ENCODE data around the gene FREM1.

The FREM1 gene

DNA sequence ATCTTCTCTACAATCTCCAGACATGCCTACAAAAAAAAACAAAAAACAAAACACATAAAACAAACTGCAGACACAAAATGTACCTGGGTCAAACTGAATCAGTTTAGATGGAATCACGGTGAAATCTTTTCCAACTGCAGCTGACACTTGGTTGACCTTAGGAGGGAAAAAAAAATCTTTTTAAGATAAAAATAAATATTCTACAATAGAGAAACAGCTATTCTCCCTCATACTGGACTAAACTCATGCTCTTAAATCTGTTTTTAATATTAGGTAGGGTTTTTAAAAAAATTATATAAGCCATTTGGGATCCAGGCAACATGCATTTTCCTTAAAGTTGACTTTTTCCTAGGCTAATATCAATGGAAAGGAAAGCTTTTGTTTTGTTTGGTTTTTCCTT, 153.9 kb downstream of the FREM1 start:
- no peak for DNase-seq (ENCODE audit: low spot score)

DNA sequence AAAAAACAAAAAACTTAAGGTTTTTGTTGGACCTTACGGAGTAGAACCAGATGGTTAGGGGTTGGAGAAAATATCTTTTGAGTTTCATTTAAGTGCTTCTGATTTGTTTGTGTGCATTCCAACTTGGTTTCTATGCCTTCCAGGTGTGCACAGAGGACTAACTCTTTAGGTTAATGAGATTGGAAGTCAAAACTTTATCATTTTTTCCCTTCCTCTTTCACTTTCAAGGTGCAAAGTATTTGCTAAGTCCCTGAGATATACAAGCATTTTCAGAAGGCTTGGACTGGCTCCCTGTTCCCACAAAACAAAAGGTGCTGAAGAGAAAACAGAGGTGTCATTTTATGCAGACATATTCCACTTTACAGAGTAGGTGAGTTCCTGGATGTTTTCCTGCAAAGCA, 157.4 kb downstream of the FREM1 start:
- no peak for DNase-seq (ENCODE audit: low spot score)

DNA sequence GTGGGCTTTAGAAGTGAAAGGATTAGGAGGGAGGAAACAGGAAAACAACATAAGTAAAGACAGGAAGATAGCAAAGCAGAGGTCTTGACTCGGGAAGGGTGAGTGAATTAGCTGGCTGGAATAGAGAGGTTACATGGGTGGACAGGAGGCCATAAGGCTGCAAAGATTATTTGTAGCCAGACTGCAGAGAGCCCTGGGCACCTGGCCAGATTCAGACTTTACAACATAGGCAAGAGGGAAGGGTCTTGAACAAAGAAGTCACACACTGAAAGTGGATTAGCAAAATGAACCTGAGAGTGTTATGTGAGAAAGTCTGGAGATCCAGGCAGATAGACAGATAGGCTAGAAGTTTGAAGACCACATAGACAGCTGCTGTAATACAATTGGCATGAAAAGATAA, 158.0 kb downstream of the FREM1 start:
- no peak for DNase-seq (ENCODE audit: low spot score)

DNA sequence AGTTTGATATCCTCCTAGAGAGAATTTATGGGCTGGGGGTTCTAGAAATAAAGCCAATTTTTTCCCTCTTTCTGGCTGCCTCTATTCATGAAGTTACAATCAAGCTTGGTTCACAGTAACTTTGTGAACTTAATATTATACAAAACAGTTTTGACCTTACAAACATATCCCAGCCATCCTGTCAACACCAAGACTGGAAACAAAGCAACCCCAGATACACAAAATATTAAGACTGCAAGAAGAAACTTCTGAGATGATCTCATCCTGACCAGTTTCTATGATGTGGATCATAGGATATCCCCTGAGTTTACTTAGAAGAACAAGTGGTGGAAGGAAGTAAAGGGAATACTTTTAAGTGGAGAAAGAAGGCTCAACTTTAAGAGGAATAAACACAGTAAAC, 159.4 kb downstream of the FREM1 start:
- DNase-seq (ENCODE audit: low spot score): no peak

DNA sequence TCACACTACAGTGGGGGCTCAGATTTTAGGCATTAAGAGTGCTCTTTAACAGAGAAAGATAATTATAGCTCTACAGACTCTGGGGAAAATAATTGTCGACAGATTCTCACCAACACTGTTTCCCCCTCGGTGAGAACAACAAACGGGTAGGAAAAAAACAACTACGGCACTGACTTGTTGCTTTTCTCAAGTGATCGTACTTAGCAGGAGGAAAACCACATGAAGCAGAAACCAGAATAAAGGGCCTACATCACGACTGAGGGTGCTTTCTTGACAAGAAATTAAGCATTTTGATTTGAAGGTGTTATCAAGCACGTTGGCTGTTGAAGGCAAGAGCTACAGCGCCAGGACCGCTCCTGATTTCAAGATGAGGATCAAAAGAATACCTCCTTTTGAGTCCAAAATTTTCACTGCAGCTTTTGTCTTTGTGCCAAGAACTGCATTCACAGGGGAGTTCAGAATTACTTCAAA, 160.5 kb downstream of the FREM1 start:
- no peak for DNase-seq (ENCODE audit: low spot score)

DNA sequence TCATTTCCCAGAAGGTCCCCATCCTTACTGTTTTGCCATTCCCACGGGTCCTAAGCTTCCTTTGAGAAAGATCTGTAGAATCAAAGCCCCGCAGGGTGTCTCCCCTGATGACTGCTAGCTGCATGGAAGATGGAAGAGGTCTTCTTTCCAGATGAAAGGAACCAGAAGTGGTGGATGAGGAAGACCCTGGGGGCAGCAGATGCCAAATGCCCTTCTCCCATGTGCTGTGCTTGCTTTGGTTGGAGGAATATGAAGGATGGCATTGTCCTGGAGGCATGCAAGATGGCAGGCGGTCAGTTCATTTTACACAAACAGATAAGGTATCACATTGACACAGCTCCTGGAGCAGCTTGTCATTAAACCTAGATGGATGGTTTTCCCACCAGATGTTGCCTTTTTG, 161.9 kb downstream of the FREM1 start:
- DNase-seq (ENCODE audit: low spot score): no peak

DNA sequence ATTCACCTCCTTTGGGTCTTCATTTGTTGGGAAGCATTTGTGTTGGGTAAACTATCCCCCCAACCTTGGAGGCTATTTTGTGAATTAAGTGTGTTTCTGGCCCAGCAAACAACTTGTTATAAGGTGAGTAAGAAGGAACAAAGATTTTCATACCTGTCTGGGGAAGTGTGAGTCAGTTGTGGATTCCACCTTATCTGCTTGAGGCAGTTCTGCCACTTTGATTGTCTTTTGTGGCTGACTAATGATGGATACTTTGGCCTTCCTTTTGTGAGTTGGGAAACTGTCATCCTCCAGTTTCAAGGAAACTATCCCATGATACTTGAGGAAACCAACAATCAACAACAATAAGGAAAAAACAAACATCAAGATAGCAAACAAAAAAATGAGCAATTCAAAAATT, 163.1 kb downstream of the FREM1 start:
- no peak for DNase-seq (ENCODE audit: low spot score)

DNA sequence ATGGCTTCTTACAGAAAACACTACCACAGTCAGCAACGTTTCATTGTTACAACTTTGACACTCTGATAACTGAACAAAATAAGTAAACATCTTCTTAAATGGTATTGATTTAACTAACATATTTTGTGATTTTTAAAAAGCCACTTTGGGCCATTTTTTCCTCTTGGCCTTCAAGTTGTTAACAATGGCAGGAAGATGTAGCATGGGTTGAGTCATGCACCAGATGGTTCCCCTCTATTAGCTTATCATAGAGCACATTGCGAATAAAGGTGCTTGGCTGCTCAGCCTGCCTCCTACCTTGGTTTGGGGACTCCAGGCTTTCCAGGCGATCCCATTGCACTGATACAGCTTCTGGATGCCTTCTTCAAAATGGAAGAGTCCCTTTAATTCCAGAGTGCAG, 163.6 kb downstream of the FREM1 start:
- no peak for DNase-seq (ENCODE audit: low spot score)

DNA sequence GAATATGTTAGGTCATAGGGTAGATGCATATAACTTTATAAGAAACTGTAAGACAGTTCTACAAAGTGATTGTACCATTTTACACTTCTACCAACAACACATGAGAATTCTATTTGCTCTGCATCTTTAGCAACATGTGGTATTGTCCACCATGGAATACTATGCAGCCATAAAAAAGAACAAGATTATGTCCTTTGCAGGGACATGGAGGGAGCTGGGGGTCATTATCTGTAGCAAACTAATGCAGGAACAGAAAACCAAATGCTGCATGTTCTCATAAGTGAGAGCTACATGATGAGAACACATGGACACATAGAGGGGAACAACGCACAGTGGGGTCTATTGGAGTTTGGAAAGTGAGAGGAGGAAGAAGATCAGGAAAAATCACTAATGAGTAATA, 165.5 kb downstream of the FREM1 start:
- DNase-seq (ENCODE audit: low spot score): no peak

DNA sequence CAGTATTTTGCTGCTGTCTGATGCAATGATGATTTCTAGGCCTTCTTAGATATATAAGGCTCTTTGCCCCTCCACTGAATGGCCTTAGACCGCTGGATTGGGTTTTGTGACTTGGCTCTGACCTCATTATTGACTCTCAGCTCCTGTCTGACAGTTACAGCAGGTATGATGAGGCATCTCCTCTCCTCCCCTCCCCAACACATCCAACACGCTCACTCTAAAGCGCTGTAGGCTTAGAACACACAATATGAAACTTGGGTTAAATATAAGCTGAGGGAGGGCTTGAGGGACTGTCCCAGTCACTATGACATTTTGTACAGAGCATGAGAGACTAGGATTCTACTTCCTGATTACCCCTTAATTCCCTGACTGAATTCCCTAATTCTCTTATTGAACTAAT, 168.9 kb downstream of the FREM1 start:
- no peak for DNase-seq (ENCODE audit: low spot score)

DNA sequence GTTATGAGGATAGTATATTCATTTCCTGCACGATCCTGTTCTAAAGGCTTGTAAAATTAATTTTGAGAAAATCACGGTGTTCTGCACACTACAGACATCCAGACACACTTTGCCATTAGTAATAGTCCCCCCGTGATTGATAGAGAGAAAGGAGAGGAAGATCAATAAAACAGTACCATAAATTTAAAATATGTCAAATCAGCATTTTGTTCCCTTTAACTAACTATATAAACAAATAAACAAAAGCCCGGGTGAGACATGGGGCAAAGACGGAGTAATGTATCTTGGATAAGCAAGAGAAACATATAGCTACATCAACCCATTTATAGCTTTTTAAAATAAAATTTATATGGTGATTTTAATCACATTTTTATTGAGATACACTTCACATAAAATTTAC, 177.1 kb downstream of the FREM1 start:
- DNase-seq (ENCODE audit: low spot score): no peak

DNA sequence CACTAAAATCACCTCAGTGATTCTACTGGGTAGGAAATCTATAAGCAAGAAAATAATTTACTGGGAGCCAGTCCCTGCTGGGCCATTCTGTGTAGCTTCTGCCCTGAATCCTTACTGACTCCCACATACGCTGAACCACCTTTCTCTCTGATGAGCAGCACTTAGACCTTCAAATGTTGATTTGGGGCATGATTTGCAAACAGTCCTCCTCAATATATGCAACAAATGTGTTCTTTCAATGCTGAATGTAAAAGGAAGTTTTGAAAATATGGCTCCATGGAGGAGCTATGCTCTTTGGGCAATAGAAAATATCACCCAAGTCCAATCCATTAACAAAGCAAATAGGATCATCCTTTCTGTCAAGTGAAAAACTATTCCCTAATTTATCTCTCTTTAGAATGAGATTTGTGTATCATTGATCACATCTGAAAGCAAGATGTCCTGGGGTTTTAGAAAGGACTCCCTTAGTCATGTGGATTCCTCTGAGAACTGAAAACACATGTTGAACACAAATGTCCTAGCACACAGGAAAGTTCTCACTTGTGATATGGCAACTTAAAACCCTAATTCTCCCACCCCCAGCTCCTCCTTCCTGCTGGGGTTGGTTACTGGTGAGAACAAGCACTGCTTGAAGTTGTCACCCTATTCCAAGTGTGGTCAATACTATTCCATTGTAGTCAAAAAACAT, 178.8 kb downstream of the FREM1 start:
- no peak for DNase-seq (ENCODE audit: low spot score)

DNA sequence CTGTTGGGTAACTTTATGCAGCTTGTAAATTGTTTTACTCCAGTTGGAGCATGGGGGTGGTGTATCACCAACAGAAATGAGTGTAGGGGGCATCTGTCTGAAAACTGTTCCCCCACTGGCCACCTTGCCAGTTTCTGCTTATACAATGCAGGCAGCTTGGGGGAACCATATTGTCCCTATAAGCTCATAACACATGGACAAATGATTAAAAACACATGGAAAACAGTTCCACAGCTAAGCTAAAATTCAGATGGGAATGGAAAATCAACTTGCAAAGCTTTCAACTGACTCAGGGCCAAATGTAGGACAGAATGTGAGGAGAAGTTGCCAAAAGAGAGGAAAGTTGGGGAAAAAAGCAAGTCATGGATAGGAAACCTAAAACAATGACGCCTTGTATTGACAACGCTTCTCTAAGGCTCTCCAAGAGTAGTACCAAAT, 179.7 kb downstream of the FREM1 start:
- DNase-seq (ENCODE audit: low spot score): no peak

DNA sequence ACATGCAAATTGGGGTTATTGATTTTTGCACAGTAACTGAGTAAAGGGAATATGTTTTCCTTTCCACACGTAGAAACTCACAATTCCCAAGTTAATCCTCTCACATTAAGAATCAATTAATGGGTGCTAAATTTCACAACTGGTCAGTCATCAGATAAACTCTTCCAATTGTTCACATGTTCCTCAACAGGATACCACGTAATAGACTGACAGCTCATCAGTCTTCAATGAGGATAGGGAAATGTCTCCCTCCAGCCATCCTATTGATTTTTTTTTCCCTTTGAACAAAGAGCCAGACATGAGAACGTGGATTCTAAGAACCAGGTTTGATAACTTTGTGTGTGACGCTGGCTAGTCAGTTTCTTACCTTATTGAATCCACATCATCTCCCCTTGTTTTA, 186.9 kb downstream of the FREM1 start:
- DNase-seq (ENCODE audit: low spot score): no peak

DNA sequence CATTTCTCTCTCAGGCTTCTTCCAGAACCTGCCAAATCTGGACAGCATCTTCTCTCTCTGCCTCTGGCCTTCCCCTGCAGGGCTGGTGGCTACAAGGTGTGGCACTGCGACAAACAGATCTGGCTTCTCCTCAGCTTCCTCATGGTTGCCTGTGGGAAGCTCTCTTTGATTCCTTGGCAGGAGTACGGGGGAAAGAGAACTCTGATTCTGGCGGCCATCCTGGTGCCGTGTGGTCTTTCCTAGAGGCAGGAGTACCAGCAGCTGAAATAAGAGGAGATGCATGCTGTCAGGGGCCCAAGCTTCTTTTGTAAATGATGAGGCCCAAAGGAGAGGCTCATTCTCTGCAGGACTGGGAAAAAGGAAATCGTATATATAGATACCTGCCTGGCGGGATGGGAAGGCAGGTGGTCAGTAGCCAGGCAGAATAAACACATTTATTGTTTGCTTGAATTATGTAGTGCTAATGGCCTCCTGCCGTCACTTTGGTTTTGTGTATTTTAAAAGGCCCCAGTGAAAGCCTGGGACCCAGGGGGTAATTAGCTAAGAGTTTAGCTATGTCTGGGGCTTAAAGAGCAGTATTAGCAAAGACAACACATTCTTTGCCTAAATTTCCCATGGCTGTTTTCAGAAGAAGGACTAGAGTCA, 187.7 kb downstream of the FREM1 start, which contains the start of gene CER1:
TSS of gene CER1 (minus strand) at position 343 of the 645 bp plus-strand sequence. CDS start at position 282, 61 bp downstream.
- DNase-seq (ENCODE audit: low spot score): no peak

DNA sequence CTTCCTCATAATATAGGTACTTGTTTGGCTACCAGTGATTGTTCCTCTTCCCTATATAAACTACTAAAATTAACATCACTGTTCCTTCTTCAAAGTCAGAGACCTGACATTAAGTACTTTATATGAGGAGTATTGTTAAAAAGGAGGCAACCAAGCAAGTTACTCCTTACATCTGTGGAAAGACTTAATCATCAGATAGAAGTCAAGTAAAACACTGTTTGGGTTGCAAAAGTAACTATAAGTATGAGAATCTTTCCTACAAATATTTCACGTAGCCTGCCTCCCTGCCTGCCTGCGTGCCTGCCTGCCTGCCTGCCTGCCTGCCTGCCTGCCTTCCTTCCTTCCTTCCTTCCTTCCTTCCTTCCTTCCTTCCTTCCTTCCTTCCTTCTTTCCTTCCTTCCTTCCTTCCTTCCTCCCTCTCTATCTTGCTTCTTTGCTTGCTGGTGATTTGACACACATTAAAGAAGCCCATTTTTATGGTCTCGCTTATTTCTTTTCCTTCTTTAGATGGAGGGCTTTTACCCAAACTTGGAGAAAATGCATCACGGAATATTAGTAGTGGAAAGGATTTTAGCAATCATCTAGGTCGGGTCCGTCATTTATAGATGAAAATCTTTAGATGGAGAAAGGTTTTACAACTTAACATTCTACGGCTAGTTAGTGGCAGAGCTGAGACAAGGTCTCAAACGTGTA, 190.9 kb downstream of the FREM1 start:
- DNase-seq (ENCODE audit: low spot score): no peak

DNA sequence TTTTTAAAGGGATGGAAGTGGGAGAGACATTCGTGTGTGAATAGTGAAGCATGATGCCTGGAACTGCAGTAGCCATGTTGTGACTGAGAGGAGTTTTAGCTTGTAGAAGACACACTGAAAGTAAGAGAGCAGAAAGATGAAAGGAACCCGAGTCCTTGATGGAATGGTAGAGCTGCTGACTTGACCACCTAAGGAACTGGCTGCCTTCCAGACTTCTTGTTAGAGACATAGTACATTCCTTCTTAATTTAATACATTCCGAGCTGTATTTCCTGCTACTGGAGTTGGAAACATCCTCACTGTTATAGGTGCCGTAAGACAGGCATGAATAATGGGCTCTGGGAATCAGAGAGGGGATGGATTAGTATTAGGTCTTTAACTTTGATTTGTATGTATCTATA, 195.1 kb downstream of the FREM1 start:
- no peak for DNase-seq (ENCODE audit: low spot score)

DNA sequence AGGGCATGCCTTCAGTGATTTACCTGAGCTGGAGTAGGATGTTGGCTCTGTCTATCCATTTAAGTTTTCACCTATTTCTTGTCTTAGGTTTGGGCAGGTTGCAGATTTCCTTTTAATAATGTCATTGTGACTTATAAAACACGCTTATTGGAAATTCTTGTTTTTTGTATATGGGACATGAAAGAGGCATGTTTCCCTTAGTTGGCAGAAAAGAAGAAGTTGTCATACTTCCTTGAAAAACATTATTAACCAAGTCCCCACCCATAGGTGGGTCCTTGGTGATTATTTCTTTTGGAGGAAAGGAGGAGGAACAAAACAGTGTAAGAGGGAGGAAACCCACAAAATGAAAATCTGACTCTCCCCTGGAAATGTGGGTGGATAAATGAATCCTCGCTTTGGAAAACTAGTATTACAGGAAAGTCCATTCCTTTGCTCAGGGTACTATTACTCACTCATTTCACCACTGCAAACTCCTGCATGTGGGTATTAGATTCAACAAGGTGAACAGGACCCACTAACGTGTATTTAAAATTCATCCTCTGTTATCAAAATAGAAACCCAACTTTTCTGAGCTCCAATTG, 197.0 kb downstream of the FREM1 start:
- DNase-seq (ENCODE audit: low spot score): no peak

DNA sequence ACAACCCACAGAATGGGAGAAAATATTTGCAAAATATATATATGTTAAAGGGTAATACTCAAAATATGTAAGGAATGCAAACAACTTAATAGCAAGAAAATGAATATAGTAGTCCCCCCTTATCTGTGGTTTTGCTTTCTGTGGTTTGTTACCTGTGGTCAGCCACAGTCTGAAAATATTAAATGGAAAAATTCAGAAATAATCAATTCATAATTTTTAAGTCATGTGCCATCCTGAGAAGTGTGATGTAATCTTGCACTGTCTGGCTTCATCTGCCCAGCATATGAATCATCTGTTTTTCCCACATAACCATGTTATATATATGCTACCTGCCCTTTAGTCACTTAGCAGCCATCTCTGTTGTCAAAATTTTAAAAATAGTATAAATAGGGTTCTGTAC, 199.4 kb downstream of the FREM1 start:
- DNase-seq (ENCODE audit: low spot score): no peak

DNA sequence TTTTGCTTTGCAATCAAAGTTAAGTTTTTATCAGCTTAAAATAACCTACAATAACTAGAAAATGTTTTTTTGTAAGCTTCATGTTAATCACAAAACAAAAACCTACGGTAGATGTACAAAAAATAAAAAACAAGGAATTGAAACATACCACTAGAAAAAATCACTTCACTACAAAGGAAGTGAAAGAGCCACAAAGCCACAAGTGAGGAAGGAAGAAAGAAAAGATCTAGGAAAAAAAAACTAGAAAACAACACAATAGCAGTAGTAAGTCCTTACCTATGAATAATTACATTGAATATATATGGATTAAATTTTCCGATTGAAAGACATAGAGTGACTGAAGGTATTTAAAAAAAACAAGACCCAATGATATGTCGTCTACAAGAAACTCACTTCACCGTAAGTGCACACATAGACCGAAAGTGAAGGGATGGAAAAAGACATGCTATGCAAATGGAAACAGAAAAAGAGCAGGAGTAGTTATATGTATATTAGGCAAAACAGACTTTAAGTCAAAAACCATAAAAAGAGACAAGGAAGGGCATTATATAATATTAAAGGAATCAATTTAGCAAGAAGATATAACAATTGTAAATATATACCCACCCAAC, 203.6 kb downstream of the FREM1 start:
- no peak for DNase-seq (ENCODE audit: low spot score)

DNA sequence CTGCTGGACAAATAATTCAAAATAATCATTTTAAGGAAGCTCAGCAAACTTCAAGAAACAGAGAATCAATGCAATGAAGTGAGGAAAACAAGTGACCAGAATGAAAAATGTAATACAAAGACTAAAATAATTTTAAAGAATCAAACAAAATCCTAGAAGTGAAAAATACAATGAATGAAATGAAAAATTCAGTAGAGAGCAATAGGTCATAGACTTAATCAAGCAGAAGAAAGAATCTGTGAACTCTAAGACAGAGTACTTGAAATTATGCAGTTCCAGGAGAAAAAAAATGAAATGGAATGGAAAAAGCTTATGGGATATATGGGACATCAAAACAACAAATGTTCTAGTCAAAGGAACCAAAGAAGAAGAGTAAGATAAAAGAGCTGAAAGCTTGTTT, 205.1 kb downstream of the FREM1 start:
- no peak for DNase-seq (ENCODE audit: low spot score)

DNA sequence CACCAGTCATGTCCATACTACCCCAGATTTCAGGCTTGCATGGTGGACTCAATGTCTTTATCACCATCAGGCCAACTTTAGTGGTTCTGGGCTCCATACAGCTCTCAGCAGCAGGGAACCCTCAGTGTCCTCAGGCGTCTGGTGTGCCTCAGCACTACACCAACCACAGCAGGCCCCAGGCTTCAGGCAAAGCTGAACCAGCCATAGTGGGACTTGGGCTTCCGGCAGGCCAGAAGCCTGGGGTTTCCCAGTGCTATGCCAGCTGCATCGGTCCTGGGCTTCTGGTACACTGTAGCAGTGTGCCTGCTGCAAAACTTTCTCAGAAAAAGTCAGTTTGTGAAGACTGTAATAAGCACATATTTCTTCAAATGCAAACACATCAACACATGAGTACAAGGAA, 205.9 kb downstream of the FREM1 start:
- no peak for DNase-seq (ENCODE audit: low spot score)
